Thoracic aorta (tissue), 2 donors: ENCODE results near the gene IL23A. TPM values are rescaled to one million over a fixed set of nuclear protein-coding genes. Genes with fewer than 3 reads are reported as not detected.

Source experiments
- ATAC-seq: fragments of 150-250 bp; one replicate; pipeline ENCODE4 v1.8.0; 2017; ENCODE audit warnings: low read depth; ENCODE audit not compliant: insufficient number of reproducible peaks, low FRiP score
- DNase-seq: peaks from one replicate; pipeline ENCODE4 v3.0.0-alpha.2; 2020; ENCODE audit warnings: low spot score
- H3K27ac ChIP-seq, 2 donors: fragments of 200-600 bp; sonication (generic); 1 replicate in 1 of 2; 2 replicates in 1 of 2; pipeline ENCODE4 v1.5.1; 2016; ENCODE audit warnings: mild to moderate bottlenecking in 2 of 2, moderate library complexity in 2 of 2
- H3K27me3 ChIP-seq: fragments of 200-600 bp; sonication (generic); replicated peaks from 2 replicates; pipeline ENCODE4 v1.6.0; 2016; ENCODE audit warnings: mild to moderate bottlenecking; ENCODE audit not compliant: insufficient read depth
- H3K36me3 ChIP-seq: fragments of 200-600 bp; sonication (generic); one replicate; pipeline ENCODE4 v1.5.1; 2016
- H3K4me1 ChIP-seq, 2 donors: fragments of 200-600 bp; sonication (generic); 1 replicate in 1 of 2; 2 replicates in 1 of 2; pipeline versions ENCODE4 v1.5.1 to v1.6.0; 2016; ENCODE audit warnings: low read depth in 2 of 2, mild to moderate bottlenecking in 1 of 2; ENCODE audit not compliant: control insufficient read depth in 1 of 2
- H3K4me3 ChIP-seq: fragments of 200-600 bp; sonication (generic); 2 replicates; pipeline ENCODE4 v1.5.1; 2016; ENCODE audit warnings: mild to moderate bottlenecking
- H3K9me3 ChIP-seq: fragments of 200-600 bp; sonication (generic); 2 replicates; pipeline ENCODE4 v1.5.1; 2016
- CTCF ChIP-seq: fragments of 200-600 bp; sonication (generic); IDR thresholded peaks from one replicate; pipeline ENCODE4 v1.5.1; 2019; ENCODE audit warnings: antibody characterized with exemption
- total RNA-seq, 2 donors: library from RNA; depleted of rRNA; stranded (reverse); fragments of >200 nt; gene quantifications; one replicate each; pipeline versions ENCODE4 v1.1.0 to v1.2.3, GENCODE V29; 2016

IL23A gene
- total RNA-seq, 2 donors from 2014 or later, result not detected

- TF ChIP-seq CTCF, result no peak
- H3K27me3 ChIP-seq, result no peaks in the 10 kb centered on the region
- H3K36me3 ChIP-seq, result peaks cover 47% of the 10 kb centered on the region
- ATAC-seq (no peak), DNase-seq (no peak)
- H3K9me3 ChIP-seq, result no peaks in the 10 kb centered on the region
- H3K4me3 ChIP-seq, result no peak overlapping the region
- H3K4me1 ChIP-seq, result no peaks in the 10 kb centered on the region
- H3K27ac ChIP-seq, result no peak overlapping the region
Measured at GRCh38 chr12:56326126-56326525, 12.6 kb upstream of the IL23A start.

GRCh38 chr12:56326533-56326932 lies 12.2 kb upstream of the IL23A start:
- DNase-seq (no peak), ATAC-seq (no peak)
- no peak overlapping the region for H3K4me3 ChIP-seq
- peaks cover 47% of the 10 kb centered on the region for H3K36me3 ChIP-seq
- no peaks in the 10 kb centered on the region for H3K9me3 ChIP-seq
- no peak overlapping the region for H3K27ac ChIP-seq
- no peak for TF ChIP-seq CTCF
- H3K4me1 ChIP-seq, result no peaks in the 10 kb centered on the region
- H3K27me3 ChIP-seq, result no peaks in the 10 kb centered on the region

- H3K27me3 ChIP-seq, result no peaks in the 10 kb centered on the region
- TF ChIP-seq CTCF, result no peak
Measured at GRCh38 chr12:56330936-56331490, 7.7 kb upstream of the IL23A start.

GRCh38 chr12:56332512-56333196 lies 6.0 kb upstream of the IL23A start:
- Histone ChIP-seq H3K27me3 (no peaks in the 10 kb centered on the region), H3K27ac (peak overlapping the region; percentile 91 to 93), H3K4me3 (peak overlapping the region; percentile 78), H3K4me1 (peaks cover 3 to 11% of the 10 kb centered on the region in 2 donors), H3K9me3 (no peaks in the 10 kb centered on the region), H3K36me3 (peaks cover 1% of the 10 kb centered on the region)
- no peak for TF ChIP-seq CTCF
- no peak for DNase-seq
- no peak for ATAC-seq

More at GRCh38 chr12:56330936-56331490, 7.7 kb upstream of the IL23A start:
- no peak overlapping the region for H3K27ac ChIP-seq
- H3K4me1 ChIP-seq, result peaks cover 3 to 11% of the 10 kb centered on the region in 2 donors
- no peak for ATAC-seq
- peaks cover 12% of the 10 kb centered on the region for H3K36me3 ChIP-seq
- no peak overlapping the region for H3K4me3 ChIP-seq
- DNase-seq, result no peak
- no peaks in the 10 kb centered on the region for H3K9me3 ChIP-seq

GRCh38 chr12:56333197-56333678 lies 5.4 kb upstream of the IL23A start:
- Histone ChIP-seq H3K36me3 (no peaks in the 10 kb centered on the region), H3K4me1 (peaks cover 3 to 11% of the 10 kb centered on the region in 2 donors), H3K27me3 (no peaks in the 10 kb centered on the region), H3K9me3 (no peaks in the 10 kb centered on the region), H3K4me3 (peak overlapping the region; percentile 78), H3K27ac (peak overlapping the region; percentile 91 to 93)
- ATAC-seq, result peak; percentile 6
- no peak for DNase-seq
- TF ChIP-seq CTCF, result no peak
